H1 (cell line): ENCODE data around the gene WLS. TPM values are rescaled to one million over a fixed set of nuclear protein-coding genes. Genes with fewer than 3 reads are reported as not detected.

Experiments
- CTCF ChIA-PET: fragments of 300-600 bp; sonication (Branson Sonifier 250); formaldehyde crosslinking; loops from one replicate; lab custom pipeline; 2021; ENCODE audit not compliant: partially characterized antibody; lab: Charles Lee
- POLR2A ChIA-PET: fragments of 300-600 bp; sonication (Branson Sonifier 250); formaldehyde crosslinking; loops from one replicate; lab custom pipeline; 2021; ENCODE audit warnings: inconsistent platforms; ENCODE audit not compliant: partially characterized antibody; lab: Charles Lee
- DNase-seq, 2 experiments: peaks; one replicate each; pipeline versions ENCODE4 v3.0.0 to v3.0.0-alpha.2; 2010 to 2022; ENCODE audit warnings: low spot score in 2 of 2, low read depth in 1 of 2, mixed read lengths in 1 of 2
- FAIRE-seq: peaks from 2 replicates; lab custom pipeline; 2011; peaks lifted over from hg19 to GRCh38; lab: Jason Lieb, UNC
- H2AFZ ChIP-seq: 2 replicates; pipeline ENCODE4 v1.8.1; 2012; ENCODE audit warnings: low read length, inconsistent platforms
- H2AK5ac ChIP-seq: 2 replicates; pipeline ENCODE4 v1.6.1; 2013; ENCODE audit warnings: low read depth, low read length
- H2BK120ac ChIP-seq: replicated peaks from 2 replicates; pipeline ENCODE3; 2013; ENCODE audit warnings: low read depth, low read length, inconsistent platforms
- H2BK12ac ChIP-seq: 2 replicates; pipeline ENCODE4 v1.6.1; 2013; ENCODE audit warnings: low read depth, low read length
- H2BK15ac ChIP-seq: 2 replicates; pipeline ENCODE4 v1.6.1; 2013; ENCODE audit warnings: low read length
- H2BK20ac ChIP-seq: 2 replicates; pipeline ENCODE4 v1.6.1; 2013; ENCODE audit warnings: low read length
- H2BK5ac ChIP-seq: 2 replicates; pipeline ENCODE4 v1.6.1; 2013; ENCODE audit warnings: low read depth, low read length
- H3K14ac ChIP-seq: 2 replicates; pipeline ENCODE4 v1.6.1; 2013; ENCODE audit warnings: inconsistent platforms; ENCODE audit not compliant: insufficient read length
- H3K18ac ChIP-seq: 2 replicates; pipeline ENCODE4 v1.6.1; 2013; ENCODE audit warnings: low read length; ENCODE audit errors: extremely low read depth
- H3K23ac ChIP-seq: 2 replicates; pipeline ENCODE4 v1.6.1; 2013; ENCODE audit warnings: inconsistent platforms; ENCODE audit not compliant: insufficient read length
- H3K23me2 ChIP-seq: 2 replicates; pipeline ENCODE4 v1.6.1; 2013; ENCODE audit warnings: low read depth, low read length
- H3K27ac ChIP-seq: 2 replicates; pipeline ENCODE4 v1.6.1; 2011; ENCODE audit warnings: low read depth, low read length, inconsistent platforms
- H3K27me3 ChIP-seq, 4 experiments: replicated peaks in 1 of 4; 1 replicate in 1 of 4; 2 replicates in 3 of 4; pipeline versions ENCODE4 v1.6.1 to v1.8.1; 2011 to 2013; ENCODE audit warnings: low read length in 3 of 4, mild to moderate bottlenecking in 3 of 4, inconsistent platforms in 2 of 4, mixed read lengths in 2 of 4, moderate library complexity in 1 of 4; ENCODE audit not compliant: control insufficient read depth in 3 of 4, insufficient read depth in 3 of 4; ENCODE audit errors: extremely low read depth in 1 of 4
- H3K36me3 ChIP-seq, 4 experiments: 2 replicates each; pipeline versions ENCODE4 v1.6.1 to v1.8.1; 2011 to 2013; ENCODE audit warnings: mild to moderate bottlenecking in 4 of 4, low read length in 3 of 4, moderate library complexity in 2 of 4, control low read depth in 1 of 4, inconsistent platforms in 1 of 4; ENCODE audit not compliant: insufficient read depth in 4 of 4, control insufficient read depth in 2 of 4
- H3K4ac ChIP-seq: replicated peaks from 2 replicates; pipeline ENCODE3; 2013; ENCODE audit warnings: low read length, low read depth, mixed read lengths, inconsistent platforms; ENCODE audit not compliant: insufficient read length
- H3K4me1 ChIP-seq, 4 experiments: replicated peaks in 1 of 4; 1 replicate in 1 of 4; 2 replicates in 3 of 4; pipeline versions ENCODE4 v1.6.1 to v1.8.1; 2011 to 2013; ENCODE audit warnings: low read length in 3 of 4, inconsistent platforms in 2 of 4, mixed read lengths in 1 of 4; ENCODE audit not compliant: insufficient read depth in 4 of 4, control insufficient read depth in 3 of 4
- H3K4me2 ChIP-seq, 2 experiments: 2 replicates each; pipeline versions ENCODE4 v1.6.1 to v1.8.1; 2011 to 2013; ENCODE audit warnings: low read depth in 2 of 2, low read length in 2 of 2, control low read depth in 1 of 2, inconsistent platforms in 1 of 2, mild to moderate bottlenecking in 1 of 2; ENCODE audit not compliant: insufficient read depth in 1 of 2
- H3K4me3 ChIP-seq, 4 experiments: fragments of 200-600, 300-600 bp in 1 of 4; sonication (generic), shearing (Covaris generic), sonication (Bioruptor Twin) in 1 of 4; 2 replicates each; pipeline versions ENCODE4 v1.5.1 to v1.8.1; 2011 to 2016; ENCODE audit warnings: low read length in 4 of 4, low read depth in 3 of 4, control low read depth in 2 of 4, inconsistent platforms in 2 of 4, mild to moderate bottlenecking in 2 of 4, mixed read lengths in 1 of 4, moderate library complexity in 1 of 4; ENCODE audit not compliant: insufficient read depth in 2 of 4; ENCODE audit errors: extremely low read depth in 1 of 4
- H3K56ac ChIP-seq: replicated peaks from 2 replicates; pipeline ENCODE3; 2013; ENCODE audit warnings: low read depth, mild to moderate bottlenecking, mixed read lengths, low read length, inconsistent platforms; ENCODE audit not compliant: insufficient read length
- H3K79me1 ChIP-seq: 2 replicates; pipeline ENCODE4 v1.6.1; 2013; ENCODE audit warnings: low read depth, low read length, control low read depth
- H3K79me2 ChIP-seq, 2 experiments: 2 replicates each; pipeline versions ENCODE4 v1.6.1 to v1.8.1; 2012 to 2013; ENCODE audit warnings: low read length in 2 of 2, mild to moderate bottlenecking in 2 of 2, inconsistent platforms in 1 of 2; ENCODE audit not compliant: insufficient read depth in 2 of 2, control insufficient read depth in 1 of 2
- H3K9ac ChIP-seq, 4 experiments: replicated peaks in 1 of 4; 1 replicate in 1 of 4; 2 replicates in 3 of 4; pipeline versions ENCODE4 v1.6.1 to v1.8.1; 2011 to 2013; ENCODE audit warnings: low read depth in 3 of 4, low read length in 3 of 4, control low read depth in 2 of 4, mild to moderate bottlenecking in 2 of 4, moderate library complexity in 2 of 4, inconsistent platforms in 1 of 4; ENCODE audit errors: extremely low read depth in 1 of 4
- H3K9me3 ChIP-seq, 2 experiments: 2 replicates each; pipeline versions ENCODE4 v1.6.1 to v1.8.1; 2012 to 2013; ENCODE audit warnings: mild to moderate bottlenecking in 2 of 2, moderate library complexity in 2 of 2, control low read depth in 1 of 2, inconsistent platforms in 1 of 2, low read depth in 1 of 2, low read length in 1 of 2, mixed read lengths in 1 of 2; ENCODE audit not compliant: insufficient read depth in 2 of 2
- H4K20me1 ChIP-seq, 2 experiments: replicated peaks in 1 of 2; 2 replicates each; pipeline versions ENCODE3 to v1.8.1; 2011 to 2013; ENCODE audit warnings: inconsistent platforms in 2 of 2, low read length in 2 of 2, mild to moderate bottlenecking in 1 of 2; ENCODE audit not compliant: insufficient read depth in 2 of 2, control insufficient read depth in 1 of 2
- H4K5ac ChIP-seq: 2 replicates; pipeline ENCODE4 v1.6.1; 2013; ENCODE audit warnings: low read length, low read depth, mixed read lengths, inconsistent platforms; ENCODE audit not compliant: insufficient read length
- H4K8ac ChIP-seq: 2 replicates; pipeline ENCODE4 v1.8.0; 2013; ENCODE audit warnings: mild to moderate bottlenecking, moderate library complexity, low read length, inconsistent platforms; ENCODE audit not compliant: insufficient read depth; ENCODE audit errors: extremely low read depth
- H4K91ac ChIP-seq: replicated peaks from 2 replicates; pipeline ENCODE3; 2013; ENCODE audit warnings: low read length, mixed read lengths, inconsistent platforms; ENCODE audit not compliant: insufficient read length
- RAD21 ChIP-seq, 2 experiments: IDR thresholded peaks in 1 of 2; conservative IDR thresholded peaks in 1 of 2; 2 replicates each; pipeline ENCODE4 v1.6.1; 2011; ENCODE audit warnings: low read depth in 2 of 2, low read length in 2 of 2, improper control_type of control experiment in 1 of 2, inconsistent platforms in 1 of 2, mild to moderate bottlenecking in 1 of 2, moderate library complexity in 1 of 2
- WGBS, 2 experiments: shearing (Covaris generic) in 1 of 2; methylation state at CpG; one replicate each; pipeline versions ENCODE4 v1.1.6 to v1.1.7; 2013 to 2015; ENCODE audit warnings: low lambda C conversion rate in 2 of 2, mixed read lengths in 2 of 2, inconsistent platforms in 1 of 2, low coverage in 1 of 2, missing lambda C conversion rate in 1 of 2; ENCODE audit not compliant: insufficient replicate concordance in 2 of 2, insufficient coverage in 1 of 2, insufficient read length in 1 of 2; ENCODE audit errors: extremely low coverage in 1 of 2, missing lambda C conversion rate in 1 of 2; 5-methylcytosine and 5-hydroxymethylcytosine counted together
- microRNA counts: library from miRNA; unstranded; fragments of <30 nt; microRNA quantifications from one replicate; lab custom pipeline; 2015
- microRNA-seq, 2 experiments: library from miRNA; unstranded; fragments of <30 nt; microRNA quantifications; one replicate each; pipeline versions ENCODE4 to v1.2.0, GENCODE V29; 2016 to 2020; ENCODE audit warnings: borderline microRNAs expressed in 2 of 2, borderline number of aligned reads in 2 of 2, borderline replicate concordance in 1 of 2
- polyA plus RNA-seq, 7 experiments: library from polyadenylated mRNA; depleted of rRNA in 3 of 7; stranded (reverse) in 5 of 7; unstranded in 2 of 7; fragments of >200 nt in 5 of 7; fragments of 200-250 nt in 2 of 7; gene quantifications; 1 replicate in 5 of 7; 2 replicates in 1 of 7; 4 replicates in 1 of 7; pipeline versions ENCODE4 v1.2.1 to v1.2.3, GENCODE V29; 2011 to 2013; ENCODE audit warnings: missing spikeins in 2 of 7, mixed read lengths in 2 of 7
- small RNA-seq: library from polyadenylated mRNA; stranded (forward); fragments of <200 nt; extraction: miRNeasy Mini kit (QIAGEN cat#:217004); gene quantifications from one replicate; pipeline ENCODE3, GENCODE V24; 2013; ENCODE audit not compliant: insufficient read depth
- total RNA-seq: library from RNA; stranded (reverse); fragmentation: NEBNext Ultra II Directional; extraction: Animal tissue kit (Norgen Biotek cat#: 25700); gene quantifications from 2 replicates; pipeline ENCODE4 v1.2.1, GENCODE V29; 2021

Gene WLS
- total and polyA plus RNA-seq, 2 of the 8 experiments (the other 6 are each of a cell fraction or from before 2014, with no cell fraction given): 1.2 to 2.7 TPM

- no peak overlapping the region for H3K4me3 ChIP-seq
- no peaks in the 10 kb centered on the region for H3K23me2 ChIP-seq
- H2AFZ ChIP-seq: no peak overlapping the region
- H3K36me3 ChIP-seq: no peaks in the 10 kb centered on the region
- H3K18ac ChIP-seq: no peak overlapping the region; the same call in 1 of the 2 replicates
- H3K4me1 ChIP-seq: no peaks in the 10 kb centered on the region
- H3K9me3 ChIP-seq: no peaks in the 10 kb centered on the region
- H4K91ac ChIP-seq: no peak overlapping the region
- no peak overlapping the region for H2BK12ac ChIP-seq
- no peaks in the 10 kb centered on the region for H4K20me1 ChIP-seq
- peak overlapping the region; percentile 71; the same call in 1 of the 2 replicates for H4K8ac ChIP-seq
- no peak overlapping the region for H2BK15ac ChIP-seq
- H2BK5ac ChIP-seq: no peak overlapping the region
- H3K4ac ChIP-seq: no peak overlapping the region
- ChIA-PET CTCF (interaction anchor here (1.0 to 2.0 kb wide), 3 partner anchors 21 to 318 kb away, joined by 3 to 7 read pairs (median 3); no protein-coding TSS in a partner anchor), POLR2A (no interaction called here)
- no peak overlapping the region for H3K14ac ChIP-seq
- no peak for DNase-seq
- H3K79me2 ChIP-seq: no peaks in the 10 kb centered on the region
- no peak overlapping the region for H2BK20ac ChIP-seq
- no peak overlapping the region for H2AK5ac ChIP-seq
- FAIRE-seq: no peak
- H4K5ac ChIP-seq: no peak overlapping the region
- no peak overlapping the region for H3K9ac ChIP-seq
- no peaks in the 10 kb centered on the region for H3K79me1 ChIP-seq
- 81% methylated on average over 1 of the region's 2 CpGs; no CpG with 5 or more reads in 1 of the 2 experiments for WGBS, 2 experiments
- no peak overlapping the region for H3K4me2 ChIP-seq
- no peak overlapping the region for H3K27ac ChIP-seq
- no peak overlapping the region for H3K56ac ChIP-seq
- no peak overlapping the region for H3K23ac ChIP-seq
- no peaks in the 10 kb centered on the region for H3K27me3 ChIP-seq
- no peak for TF ChIP-seq RAD21 (IDR thresholded peaks at IDR 0.05 in 1 of 2, conservative IDR thresholded peaks at IDR 0.05 in 1 of 2; ENCODE audit: low read depth in 2 of 2, low read length in 2 of 2)
- TF ChIP-seq, all 59 proteins: peak for 0
- H2BK120ac ChIP-seq: no peak overlapping the region
These were observed 153.7 kb downstream of the WLS start for GRCh38 chr1:68078647-68079046.

MicroRNAs encoded within 50 kb of the gene (microRNA counts, 767-probe panel; counts per million panel counts)
- 879 counts per million, percentile 95 among the panel's probes with 10 or more counts for microRNA hsa-miR-1262 (lab: Ali Mortazavi, UCI)

Small RNA genes within 50 kb of the gene (microRNA-seq; reads per million reads assigned to microRNA genes)
- gene MIR1262: 0 to 0.23 reads per million in 2 experiments

Small RNA genes within 50 kb of the gene (small RNA-seq; reads per million reads assigned to genes)
- gene COX6B1P7 (not detected), gene MIR1262 (not detected)

Other genes starting within 250 kb of the WLS start
- gene DIRAS3, start 181.9 kb downstream of the WLS start, total RNA-seq: not detected in 2 replicates
- 0.11 and 0.13 TPM in 2 replicates for gene DIRAS3, start 181.9 kb downstream of the WLS start, polyA plus RNA-seq (2011; rRNA removed)
- gene RPE65, start 217.4 kb upstream of the WLS start, total RNA-seq: not detected in 2 replicates
- not detected in 2 replicates for gene RPE65, start 217.4 kb upstream of the WLS start, polyA plus RNA-seq (2011; rRNA removed)